ENCODE measurements around the gene RASSF9. TPM values are rescaled to one million over a fixed set of nuclear protein-coding genes. Genes with fewer than 3 reads are reported as not detected.

The RASSF9 gene
- total RNA-seq, 5 donors from 2014 or later (not counting 1 experiment from before 2014, with no cell fraction given): not detected

GRCh38 chr12:85807730-85808129, 28.5 kb downstream of the RASSF9 start:
- Histone ChIP-seq H3K27ac (ENCODE audit: low read length) (no peak overlapping the region), H3K4me3 (ENCODE audit: control insufficient read depth in 1 of 2, extremely low read depth in 1 of 2, low read length in 1 of 2) (no peak overlapping the region), H3K36me3 (ENCODE audit: control insufficient read depth in 2 of 2, extremely low read depth in 1 of 2, insufficient read depth in 1 of 2, low read length in 1 of 2) (no peaks in the 10 kb centered on the region), H3K27me3 (replicated peaks in 1 of 2; ENCODE audit: control insufficient read depth in 2 of 2, extremely low read depth in 1 of 2, insufficient read depth in 2 of 2, low read length in 1 of 2) (no peaks in the 10 kb centered on the region), H3K9me3 (no peaks in the 10 kb centered on the region), H3K4me1 (ENCODE audit: control insufficient read depth in 1 of 2, extremely low read depth in 1 of 2, insufficient read depth in 2 of 2, low read length in 2 of 2) (no peaks in the 10 kb centered on the region)
- Mint-ChIP-seq H3K4me3 (no peak overlapping the region), H3K27ac (no peak overlapping the region), H3K4me1 (no peaks in the 10 kb centered on the region), H3K27me3 (no peaks in the 10 kb centered on the region), H3K36me3 (no peaks in the 10 kb centered on the region), H3K9me3 (peaks cover 0 to 6% (median 4%) of the 10 kb centered on the region in 3 donors)
- CTCF ChIA-PET: no interaction called here
- DNase-seq (no peak), ATAC-seq (replicated peaks in 1 of 4) (no peak)
- POLR2A ChIA-PET: no interaction called here

DNA sequence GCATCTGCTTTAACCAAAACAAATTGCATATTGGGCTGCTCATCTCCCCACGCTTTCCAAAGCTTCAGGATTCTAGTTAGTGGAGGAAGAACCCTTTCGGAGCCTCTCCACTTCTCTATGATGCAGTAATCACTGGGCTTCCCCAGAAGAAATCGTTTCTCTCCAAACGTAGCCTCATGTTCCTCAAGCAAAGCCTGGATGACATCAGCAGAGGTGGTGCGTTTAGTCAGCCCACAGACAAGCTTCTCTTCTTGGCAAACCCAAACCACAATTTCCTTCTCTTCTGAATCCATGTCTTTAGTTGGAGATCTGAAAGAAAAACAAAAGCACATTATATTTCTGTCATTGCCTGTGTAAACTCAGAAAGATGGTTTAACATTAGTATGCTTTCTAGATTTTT, 30.6 kb downstream of the RASSF9 start:
- no peaks in the 10 kb centered on the region for H3K27me3 Mint-ChIP-seq
- ChIA-PET POLR2A (no interaction called here), CTCF (no interaction called here)
- no peaks in the 10 kb centered on the region for H3K36me3 Mint-ChIP-seq
- H3K27ac ChIP-seq (ENCODE audit: low read length): no peak overlapping the region
- no peaks in the 10 kb centered on the region for H3K4me1 ChIP-seq (ENCODE audit: control insufficient read depth in 1 of 2, extremely low read depth in 1 of 2, insufficient read depth in 2 of 2, low read length in 2 of 2)
- no peak overlapping the region for H3K27ac Mint-ChIP-seq
- ATAC-seq (replicated peaks in 1 of 4) (no peak), DNase-seq (no peak)
- H3K4me3 Mint-ChIP-seq: no peak overlapping the region
- no peaks in the 10 kb centered on the region for H3K4me1 Mint-ChIP-seq
- H3K9me3 ChIP-seq: no peaks in the 10 kb centered on the region
- peaks cover 0 to 6% (median 4%) of the 10 kb centered on the region in 3 donors for H3K9me3 Mint-ChIP-seq
- 0% methylated on average over 2 of the region's 5 CpGs for WGBS (ENCODE audit: insufficient coverage)
- H3K27me3 ChIP-seq (replicated peaks in 1 of 2; ENCODE audit: control insufficient read depth in 2 of 2, extremely low read depth in 1 of 2, insufficient read depth in 2 of 2, low read length in 1 of 2): no peaks in the 10 kb centered on the region
- no peaks in the 10 kb centered on the region for H3K36me3 ChIP-seq (ENCODE audit: control insufficient read depth in 2 of 2, extremely low read depth in 1 of 2, insufficient read depth in 1 of 2, low read length in 1 of 2)
- H3K4me3 ChIP-seq (ENCODE audit: control insufficient read depth in 1 of 2, extremely low read depth in 1 of 2, low read length in 1 of 2): no peak overlapping the region

GRCh38 chr12:85804663-85805062, 31.5 kb downstream of the RASSF9 start:
- no peaks in the 10 kb centered on the region for H3K4me1 Mint-ChIP-seq
- POLR2A ChIA-PET: no interaction called here
- Histone ChIP-seq H3K4me3 (ENCODE audit: control insufficient read depth in 1 of 2, extremely low read depth in 1 of 2, low read length in 1 of 2) (no peak overlapping the region), H3K4me1 (ENCODE audit: control insufficient read depth in 1 of 2, extremely low read depth in 1 of 2, insufficient read depth in 2 of 2, low read length in 2 of 2) (no peaks in the 10 kb centered on the region), H3K36me3 (ENCODE audit: control insufficient read depth in 2 of 2, extremely low read depth in 1 of 2, insufficient read depth in 1 of 2, low read length in 1 of 2) (no peaks in the 10 kb centered on the region), H3K27me3 (replicated peaks in 1 of 2; ENCODE audit: control insufficient read depth in 2 of 2, extremely low read depth in 1 of 2, insufficient read depth in 2 of 2, low read length in 1 of 2) (no peaks in the 10 kb centered on the region), H3K9me3 (no peaks in the 10 kb centered on the region), H3K27ac (ENCODE audit: low read length) (no peak overlapping the region)
- H3K4me3 Mint-ChIP-seq: no peak overlapping the region
- DNase-seq: no peak
- no peaks in the 10 kb centered on the region for H3K36me3 Mint-ChIP-seq
- CTCF ChIA-PET: no interaction called here
- no peaks in the 10 kb centered on the region for H3K27me3 Mint-ChIP-seq
- H3K9me3 Mint-ChIP-seq: peaks cover 0 to 6% (median 4%) of the 10 kb centered on the region in 3 donors
- ATAC-seq (replicated peaks in 1 of 4): no peak
- WGBS (ENCODE audit: insufficient coverage): no CpG with 5 or more reads among the region's 3 CpGs
- no peak overlapping the region for H3K27ac Mint-ChIP-seq

GRCh38 chr12:85803923-85804322, 32.3 kb downstream of the RASSF9 start:
- Mint-ChIP-seq H3K27ac (no peak overlapping the region), H3K9me3 (peaks cover 0 to 6% (median 4%) of the 10 kb centered on the region in 3 donors), H3K27me3 (no peaks in the 10 kb centered on the region), H3K4me3 (no peak overlapping the region), H3K36me3 (no peaks in the 10 kb centered on the region), H3K4me1 (no peaks in the 10 kb centered on the region)
- no peak overlapping the region for H3K27ac ChIP-seq (ENCODE audit: low read length)
- H3K4me1 ChIP-seq (ENCODE audit: control insufficient read depth in 1 of 2, extremely low read depth in 1 of 2, insufficient read depth in 2 of 2, low read length in 2 of 2): no peaks in the 10 kb centered on the region
- WGBS (ENCODE audit: insufficient coverage): no CpG with 5 or more reads among the region's 2 CpGs
- ATAC-seq (replicated peaks in 1 of 4): no peak
- H3K9me3 ChIP-seq: no peaks in the 10 kb centered on the region
- H3K27me3 ChIP-seq (replicated peaks in 1 of 2; ENCODE audit: control insufficient read depth in 2 of 2, extremely low read depth in 1 of 2, insufficient read depth in 2 of 2, low read length in 1 of 2): no peaks in the 10 kb centered on the region
- ChIA-PET CTCF (no interaction called here), POLR2A (no interaction called here)
- H3K4me3 ChIP-seq (ENCODE audit: control insufficient read depth in 1 of 2, extremely low read depth in 1 of 2, low read length in 1 of 2): no peak overlapping the region
- DNase-seq: no peak
- no peaks in the 10 kb centered on the region for H3K36me3 ChIP-seq (ENCODE audit: control insufficient read depth in 2 of 2, extremely low read depth in 1 of 2, insufficient read depth in 1 of 2, low read length in 1 of 2)

GRCh38 chr12:85803231-85803630, 33.0 kb downstream of the RASSF9 start:
- Histone ChIP-seq H3K9me3 (no peaks in the 10 kb centered on the region), H3K4me3 (ENCODE audit: control insufficient read depth in 1 of 2, extremely low read depth in 1 of 2, low read length in 1 of 2) (no peak overlapping the region), H3K36me3 (ENCODE audit: control insufficient read depth in 2 of 2, extremely low read depth in 1 of 2, insufficient read depth in 1 of 2, low read length in 1 of 2) (no peaks in the 10 kb centered on the region), H3K27me3 (replicated peaks in 1 of 2; ENCODE audit: control insufficient read depth in 2 of 2, extremely low read depth in 1 of 2, insufficient read depth in 2 of 2, low read length in 1 of 2) (no peaks in the 10 kb centered on the region), H3K4me1 (ENCODE audit: control insufficient read depth in 1 of 2, extremely low read depth in 1 of 2, insufficient read depth in 2 of 2, low read length in 2 of 2) (no peaks in the 10 kb centered on the region), H3K27ac (ENCODE audit: low read length) (no peak overlapping the region)
- DNase-seq (no peak), ATAC-seq (replicated peaks in 1 of 4) (no peak)
- no peaks in the 10 kb centered on the region for H3K27me3 Mint-ChIP-seq
- POLR2A ChIA-PET: no interaction called here
- H3K9me3 Mint-ChIP-seq: peaks cover 0 to 6% (median 4%) of the 10 kb centered on the region in 3 donors
- no peak overlapping the region for H3K4me3 Mint-ChIP-seq
- WGBS (ENCODE audit: insufficient coverage): no CpG with 5 or more reads among the region's 1 CpG
- no peaks in the 10 kb centered on the region for H3K4me1 Mint-ChIP-seq
- H3K27ac Mint-ChIP-seq: no peak overlapping the region
- no peaks in the 10 kb centered on the region for H3K36me3 Mint-ChIP-seq
- CTCF ChIA-PET: no interaction called here

DNA sequence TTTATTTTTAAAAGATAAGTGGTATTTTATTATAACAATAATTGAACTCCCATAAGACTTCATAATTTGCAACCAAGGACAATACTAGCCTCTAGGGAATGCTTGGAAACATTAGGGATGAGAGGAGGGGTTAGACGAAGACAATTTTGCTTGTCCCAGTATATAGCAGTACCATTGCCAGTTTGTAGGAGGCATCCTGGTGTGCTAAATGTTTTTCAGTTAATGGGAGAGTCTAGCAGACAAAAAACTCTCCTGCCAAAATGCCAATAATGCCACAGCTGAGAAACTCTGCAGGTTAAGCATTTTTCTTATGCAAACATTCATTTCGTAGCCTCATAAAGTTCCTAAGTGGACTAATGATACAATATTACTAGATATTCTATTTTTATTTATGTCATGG, 38.1 kb downstream of the RASSF9 start:
- no peaks in the 10 kb centered on the region for H3K4me1 Mint-ChIP-seq
- H3K9me3 ChIP-seq: no peaks in the 10 kb centered on the region
- ChIA-PET POLR2A (no interaction called here), CTCF (interaction anchor here in 1 of 2 donors (0.6 kb wide), 1 partner anchor 17 kb away, joined by 4 read pairs; no protein-coding TSS in a partner anchor)
- no peak for ATAC-seq (replicated peaks in 1 of 4)
- no peaks in the 10 kb centered on the region for H3K4me1 ChIP-seq (ENCODE audit: control insufficient read depth in 1 of 2, extremely low read depth in 1 of 2, insufficient read depth in 2 of 2, low read length in 2 of 2)
- H3K27me3 ChIP-seq (replicated peaks in 1 of 2; ENCODE audit: control insufficient read depth in 2 of 2, extremely low read depth in 1 of 2, insufficient read depth in 2 of 2, low read length in 1 of 2): no peaks in the 10 kb centered on the region
- no CpG with 5 or more reads among the region's 2 CpGs for WGBS (ENCODE audit: insufficient coverage)
- H3K9me3 Mint-ChIP-seq: peaks cover 0 to 2% (median 0%) of the 10 kb centered on the region in 3 donors
- H3K4me3 Mint-ChIP-seq: no peak overlapping the region
- H3K27ac ChIP-seq (ENCODE audit: low read length): no peak overlapping the region
- H3K27ac Mint-ChIP-seq: no peak overlapping the region
- H3K36me3 Mint-ChIP-seq: no peaks in the 10 kb centered on the region
- no peaks in the 10 kb centered on the region for H3K27me3 Mint-ChIP-seq
- H3K36me3 ChIP-seq (ENCODE audit: control insufficient read depth in 2 of 2, extremely low read depth in 1 of 2, insufficient read depth in 1 of 2, low read length in 1 of 2): no peaks in the 10 kb centered on the region
- H3K4me3 ChIP-seq (ENCODE audit: control insufficient read depth in 1 of 2, extremely low read depth in 1 of 2, low read length in 1 of 2): no peak overlapping the region
- no peak for DNase-seq

GRCh38 chr12:85796001-85796400, 40.2 kb downstream of the RASSF9 start:
- Histone ChIP-seq H3K36me3 (ENCODE audit: control insufficient read depth in 2 of 2, extremely low read depth in 1 of 2, insufficient read depth in 1 of 2, low read length in 1 of 2) (no peaks in the 10 kb centered on the region), H3K4me1 (ENCODE audit: control insufficient read depth in 1 of 2, extremely low read depth in 1 of 2, insufficient read depth in 2 of 2, low read length in 2 of 2) (no peaks in the 10 kb centered on the region), H3K27me3 (replicated peaks in 1 of 2; ENCODE audit: control insufficient read depth in 2 of 2, extremely low read depth in 1 of 2, insufficient read depth in 2 of 2, low read length in 1 of 2) (no peaks in the 10 kb centered on the region), H3K4me3 (ENCODE audit: control insufficient read depth in 1 of 2, extremely low read depth in 1 of 2, low read length in 1 of 2) (no peak overlapping the region), H3K27ac (ENCODE audit: low read length) (no peak overlapping the region), H3K9me3 (no peaks in the 10 kb centered on the region)
- Mint-ChIP-seq H3K27me3 (no peaks in the 10 kb centered on the region), H3K9me3 (peaks cover 0 to 2% (median 0%) of the 10 kb centered on the region in 3 donors), H3K27ac (no peak overlapping the region), H3K36me3 (no peaks in the 10 kb centered on the region), H3K4me1 (no peaks in the 10 kb centered on the region), H3K4me3 (no peak overlapping the region)
- no peak for DNase-seq
- ChIA-PET POLR2A (no interaction called here), CTCF (no interaction called here)
- ATAC-seq (replicated peaks in 1 of 4): no peak
